Measurements from ENCODE around the gene DOCK1.
"Not testable (repeated sequence)": the region's sequence is repeated elsewhere in the genome, so short reads cannot be mapped to it uniquely, and the experiment has no call there.

DOCK1 gene

GRCh38 chr10:126926568-126926967 is 21.3 kb downstream of the DOCK1 start:
- DNase-seq = no peak

DNA sequence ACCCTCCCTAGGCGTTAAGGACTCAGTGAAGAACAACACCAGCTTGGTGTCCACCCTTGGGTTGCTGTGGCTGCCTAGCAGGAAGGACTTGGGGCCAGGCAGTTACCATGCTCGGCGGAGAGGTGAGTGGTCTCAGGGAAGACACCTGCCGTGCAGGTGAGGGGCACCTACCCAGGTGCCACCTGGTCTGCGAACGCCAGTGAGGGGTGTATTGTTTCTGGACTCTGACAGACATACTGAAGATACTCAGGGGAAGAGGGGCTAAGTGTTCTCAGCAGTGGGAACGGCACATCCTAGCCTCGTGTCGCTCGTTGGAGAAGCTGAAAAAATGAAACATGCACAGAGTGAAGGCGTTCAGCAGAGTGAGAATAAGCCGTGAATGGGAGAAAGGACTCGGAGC is 22.6 kb downstream of the DOCK1 start:
- DNase-seq = no peak

DNA sequence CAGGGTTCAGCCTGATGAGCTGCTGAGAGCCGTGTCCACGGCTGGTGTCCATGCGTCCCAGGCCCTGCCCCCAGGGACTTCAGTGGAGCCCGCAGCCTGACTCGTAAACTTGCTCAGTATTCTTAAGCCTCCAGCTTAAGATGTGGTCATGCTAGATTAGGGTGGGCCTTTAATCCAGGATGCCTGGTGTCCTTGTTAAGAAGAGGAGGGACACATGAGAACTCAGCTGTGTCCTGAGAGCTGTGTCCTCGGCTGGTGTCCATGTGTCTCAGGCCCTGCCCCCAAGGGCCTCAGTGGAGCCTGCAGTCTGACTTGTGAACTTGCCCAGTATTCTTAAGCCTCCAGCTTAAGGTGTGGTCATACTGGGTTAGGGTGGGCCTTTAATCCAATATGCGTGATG is 23.0 kb downstream of the DOCK1 start:
- no peak for DNase-seq

DNA sequence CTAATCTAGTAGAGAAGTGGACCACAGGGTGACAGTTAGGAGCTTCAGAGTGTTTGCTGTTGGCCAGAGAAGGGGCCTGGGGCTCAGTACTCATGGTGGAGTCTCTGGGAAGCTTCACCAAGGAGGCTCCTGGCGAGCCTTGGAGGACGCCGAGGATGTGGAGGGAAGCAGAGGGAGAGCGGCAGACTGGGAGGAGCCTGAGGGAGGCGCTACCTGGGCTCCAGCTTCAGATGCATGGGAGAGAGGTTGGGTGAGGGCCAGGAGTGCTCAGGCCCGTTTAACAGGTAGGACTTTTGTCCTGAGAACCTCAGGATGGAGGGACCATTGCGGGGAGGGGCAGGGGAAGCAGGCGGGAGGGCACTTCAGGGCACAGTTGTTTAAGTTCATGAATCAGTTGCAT is 24.2 kb downstream of the DOCK1 start:
- no peak for DNase-seq

GRCh38 chr10:126930131-126930882 is 25.1 kb downstream of the DOCK1 start:
- no peak for DNase-seq

GRCh38 chr10:126930883-126931503 is 25.8 kb downstream of the DOCK1 start:
- no peak for DNase-seq

GRCh38 chr10:126931544-126931943 is 26.3 kb downstream of the DOCK1 start:
- no peak for DNase-seq

DNA sequence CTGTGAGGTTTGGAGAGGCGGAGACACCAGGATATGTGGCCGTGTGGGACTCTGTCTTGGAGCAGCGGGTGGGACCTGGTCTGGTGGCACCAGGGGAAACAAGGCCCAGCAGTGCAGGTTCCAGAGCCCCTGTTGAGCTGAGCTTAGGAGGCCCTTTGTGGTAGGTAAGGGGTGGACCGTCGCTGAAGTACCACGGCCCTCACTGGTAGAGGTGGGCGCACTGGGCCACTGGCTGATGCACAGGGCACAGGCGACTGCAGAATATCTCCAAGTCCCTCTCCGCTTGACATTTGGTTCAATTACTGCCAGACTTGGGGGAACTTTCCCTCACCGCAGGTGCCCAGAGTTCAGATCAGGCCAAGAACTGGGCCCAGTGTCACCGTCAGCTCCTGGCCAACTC is 27.3 kb downstream of the DOCK1 start:
- DNase-seq = no peak

DNA sequence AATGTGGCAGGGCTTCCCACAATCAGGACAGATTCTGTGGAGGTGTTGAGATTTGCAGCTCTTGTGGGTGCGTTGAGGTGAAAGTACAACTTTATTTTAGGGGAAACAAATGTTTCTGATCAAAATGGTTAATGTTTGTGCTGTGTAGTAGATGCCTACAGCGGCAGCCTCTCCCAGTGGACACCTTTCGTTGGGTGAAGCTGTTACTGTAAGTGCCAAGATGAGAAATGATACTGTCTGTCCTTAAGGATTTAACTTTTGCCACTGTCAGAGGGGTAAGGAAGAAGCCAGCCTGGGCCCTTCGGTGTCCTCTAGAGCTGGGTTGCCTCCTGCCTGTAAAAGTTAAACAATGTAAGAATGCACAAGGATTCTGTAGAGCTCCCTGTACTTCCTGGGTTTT is 27.9 kb downstream of the DOCK1 start:
- no peak for DNase-seq

DNA sequence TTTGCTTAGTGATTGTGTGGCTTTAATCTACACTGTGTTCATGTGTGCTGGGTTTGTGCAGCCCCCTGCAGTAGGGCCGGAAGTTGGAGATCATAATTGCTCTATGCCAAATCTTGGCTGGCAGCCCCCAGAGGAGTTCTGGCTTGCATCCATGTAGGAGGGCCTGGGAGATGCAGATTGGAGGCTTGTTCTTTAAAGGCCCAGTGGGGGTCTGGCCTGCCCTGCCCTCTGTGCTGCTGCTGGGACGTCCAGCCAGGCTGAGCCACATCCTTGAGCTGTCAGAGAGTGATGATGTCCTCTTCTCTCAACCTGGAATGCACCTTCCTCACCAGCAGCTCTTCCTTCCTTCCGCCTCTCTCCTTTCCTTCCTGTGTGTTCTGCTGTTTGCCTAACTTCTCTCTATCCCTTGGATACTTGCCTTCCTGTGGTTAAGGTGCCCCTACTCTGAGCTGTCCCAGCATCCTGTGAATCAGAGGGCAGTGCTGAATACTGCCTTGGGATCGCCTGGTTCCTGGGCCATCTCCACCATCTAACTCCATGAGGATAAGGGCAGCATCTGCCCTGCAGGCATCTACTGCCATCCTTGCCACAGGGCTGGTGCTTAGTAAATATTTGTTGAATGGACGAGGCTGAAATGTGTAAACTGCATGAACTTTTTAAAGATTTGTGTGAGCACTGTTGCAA is 30.2 kb downstream of the DOCK1 start:
- no peak for DNase-seq

DNA sequence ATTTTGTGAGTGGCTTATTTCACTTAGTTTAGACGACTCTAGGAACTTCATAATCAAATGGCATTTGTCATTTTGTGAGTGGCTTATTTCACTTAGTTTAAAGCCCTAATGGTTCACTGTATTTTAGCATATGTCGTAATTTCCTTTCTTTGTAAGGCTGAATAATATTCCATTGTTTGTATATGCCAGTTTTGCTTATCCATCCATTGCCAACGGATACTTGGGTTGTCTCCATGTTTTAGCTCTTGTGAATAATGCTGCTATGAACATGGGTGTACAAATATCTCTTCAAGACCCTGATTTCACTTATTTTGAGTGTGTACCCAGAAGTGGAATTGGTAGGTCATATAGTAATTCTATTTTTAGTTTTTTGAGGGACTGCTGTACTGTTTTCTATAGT is 31.8 kb downstream of the DOCK1 start:
- no peak for DNase-seq

DNA sequence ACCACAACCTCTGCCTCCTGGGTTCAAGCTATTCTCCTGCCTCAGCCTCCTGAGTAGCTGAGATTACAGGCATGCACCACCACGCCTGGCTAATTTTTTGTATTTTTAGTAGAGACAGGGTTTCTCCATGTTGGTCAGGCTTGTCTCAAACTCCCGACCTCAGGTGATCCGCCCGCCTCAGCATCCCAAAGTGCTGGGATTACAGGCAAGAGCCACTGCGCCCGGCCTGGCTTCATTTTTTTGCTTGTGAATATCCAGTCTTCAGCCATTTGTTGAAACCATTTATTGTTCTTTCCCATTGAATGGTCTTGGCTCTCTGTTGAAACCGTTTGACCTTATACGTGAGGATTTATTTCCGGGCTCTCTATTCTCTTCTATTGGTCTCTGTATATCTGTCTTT is 32.9 kb downstream of the DOCK1 start:
- not testable (repeated sequence) for DNase-seq

DNA sequence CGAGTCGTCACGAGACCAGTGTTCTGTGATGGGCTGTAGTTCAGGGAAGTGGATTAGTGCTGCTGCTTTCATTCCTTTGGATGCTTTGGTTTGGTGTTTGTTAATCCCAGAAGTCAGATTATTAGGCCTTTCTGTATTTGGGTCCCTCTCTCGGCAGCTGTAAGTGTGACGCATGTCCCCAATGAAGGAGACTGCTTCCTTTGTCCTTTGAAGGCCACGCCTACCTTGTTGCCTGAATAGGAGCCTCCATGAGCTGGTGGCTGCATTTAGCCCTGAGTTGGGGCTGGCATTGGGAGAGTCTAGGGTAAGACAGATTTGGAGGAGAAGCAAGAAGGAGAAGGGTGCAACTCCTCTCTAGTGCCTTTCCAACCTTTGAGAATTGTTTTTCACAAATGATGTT is 34.5 kb downstream of the DOCK1 start:
- DNase-seq = no peak

GRCh38 chr10:126940670-126941310 is 35.6 kb downstream of the DOCK1 start:
- DNase-seq = no peak

DNA sequence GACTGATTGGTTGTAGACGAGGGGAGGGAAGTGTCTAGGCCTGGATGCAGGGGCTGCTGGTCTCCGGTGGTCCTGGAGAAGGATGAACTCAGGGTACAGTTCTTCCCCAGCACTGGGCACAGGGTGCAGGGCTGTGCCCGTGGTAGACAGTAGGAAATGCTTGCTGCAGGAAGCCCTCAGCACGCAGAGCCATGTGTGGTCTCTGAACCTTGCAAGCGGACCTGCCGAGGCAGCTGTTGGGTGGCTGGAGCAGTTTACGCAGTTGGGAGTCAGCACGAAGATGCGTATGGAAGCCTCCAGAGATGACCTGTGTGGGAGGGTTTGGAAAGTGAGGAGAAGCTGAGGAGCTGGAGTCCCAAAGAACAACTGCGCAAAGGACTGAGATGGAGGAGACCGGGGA is 39.0 kb downstream of the DOCK1 start:
- no peak for DNase-seq

GRCh38 chr10:126945351-126946030 is 40.3 kb downstream of the DOCK1 start:
- no peak for DNase-seq

GRCh38 chr10:126946746-126947145 is 41.5 kb downstream of the DOCK1 start:
- no peak for DNase-seq

DNA sequence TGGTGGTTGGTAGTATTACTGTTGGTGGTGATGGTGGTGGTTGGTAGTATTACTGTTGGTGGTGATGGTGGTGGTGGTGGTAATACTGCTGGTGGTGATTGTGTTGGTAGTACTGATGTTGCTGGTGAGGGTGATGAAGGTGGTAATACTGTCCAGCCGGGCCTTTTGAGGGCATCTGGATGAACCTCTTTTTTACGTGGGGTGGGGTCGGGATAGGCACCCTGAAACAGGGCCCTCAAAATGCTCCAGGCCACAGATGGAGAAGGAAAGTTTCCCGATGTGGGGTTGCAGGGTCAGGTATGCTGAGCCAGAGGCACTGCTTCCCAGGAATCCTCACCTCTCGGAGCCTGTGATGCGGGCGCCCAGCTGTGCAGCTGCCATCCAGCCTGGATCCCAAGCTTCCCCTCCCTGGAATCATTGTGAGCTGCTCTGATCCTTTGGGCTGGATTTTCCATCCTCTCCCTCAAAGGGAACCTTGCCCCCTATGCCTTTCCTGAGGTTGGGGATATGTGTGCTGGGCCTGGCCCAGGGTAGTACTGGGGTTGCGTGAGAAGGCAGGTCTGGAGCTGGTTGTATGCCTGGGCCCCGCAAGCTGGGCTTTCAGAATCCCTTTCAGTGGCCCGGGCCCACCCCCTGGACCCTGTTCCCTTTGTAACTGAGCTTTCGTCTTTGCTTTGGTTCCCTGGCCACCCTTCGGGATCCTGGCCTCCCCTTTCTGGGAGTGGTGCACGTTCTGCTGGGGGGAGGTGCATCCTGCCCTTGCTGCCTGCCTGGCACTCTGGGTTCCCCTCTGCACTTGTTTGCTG is 43.3 kb downstream of the DOCK1 start:
- no peak for DNase-seq

DNA sequence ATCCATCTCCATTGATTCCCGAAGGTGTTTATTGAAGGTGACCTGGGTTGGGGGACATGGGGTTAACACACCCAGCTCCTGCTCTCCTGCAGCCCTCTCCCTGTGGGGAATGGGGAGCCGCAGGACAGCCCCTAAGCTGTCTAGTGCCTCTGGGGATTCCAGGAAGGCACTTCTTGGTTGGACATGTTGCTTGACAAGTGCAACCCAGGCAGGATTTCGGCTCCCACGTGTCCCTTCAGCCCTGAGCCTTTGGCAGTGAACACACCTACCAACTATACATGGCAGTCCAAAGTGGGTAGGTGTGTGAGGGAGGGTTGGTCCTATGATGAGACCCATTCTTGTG is 43.9 kb downstream of the DOCK1 start:
- DNase-seq = no peak

GRCh38 chr10:126950401-126951105 is 45.3 kb downstream of the DOCK1 start:
- DNase-seq = no peak

GRCh38 chr10:126953886-126954285 is 48.7 kb downstream of the DOCK1 start:
- no peak for DNase-seq

GRCh38 chr10:126955396-126955795 is 50.2 kb downstream of the DOCK1 start:
- DNase-seq = no peak
